ENCODE results near the gene ABLIM3. TPM values are rescaled to one million over a fixed set of nuclear protein-coding genes. Genes with fewer than 3 reads are reported as not detected.

Gene ABLIM3
- total RNA-seq, 1 experiment from 2014 or later: 111 TPM

GRCh38 chr5:149304195-149305078, 163.1 kb downstream of the ABLIM3 start:
- H3K79me2 ChIP-seq (ENCODE audit: low read depth): no peaks in the 10 kb centered on the region
- no peaks in the 10 kb centered on the region for H4K20me1 ChIP-seq (ENCODE audit: insufficient read depth)
- ChIA-PET POLR2A (ENCODE audit: unreplicated experiment) (no interaction called here), CTCF (no interaction called here)
- intact Hi-C loops (cut with micrococcal nuclease; ENCODE audit: unreplicated experiment): no loop called here
- no peak overlapping the region for H2AFZ ChIP-seq
- H3K27ac ChIP-seq: no peak overlapping the region
- H3K36me3 ChIP-seq (ENCODE audit: low read depth): peaks cover 4% of the 10 kb centered on the region; the same call in 1 of the 2 replicates
- H3K4me2 ChIP-seq: no peak overlapping the region
- H3K4me3 ChIP-seq: no peak overlapping the region
- H3K27me3 ChIP-seq (ENCODE audit: insufficient read depth, low read depth): no peaks in the 10 kb centered on the region
- H3K9me3 ChIP-seq (ENCODE audit: insufficient read depth, low read depth): no peaks in the 10 kb centered on the region
- BruUV-seq (replicated peaks): no TSS peak
- H3K9me2 ChIP-seq (ENCODE audit: insufficient read depth): no peaks in the 10 kb centered on the region
- H3F3A ChIP-seq (ENCODE audit: insufficient read depth, low read depth): no peaks in the 10 kb centered on the region
- TF ChIP-seq EZH2 (IDR thresholded peaks at IDR 0.05; ENCODE audit: low read depth): no peak
- no peak for DNase-seq
- no peaks in the 10 kb centered on the region for H3K4me1 ChIP-seq (replicated peaks; ENCODE audit: insufficient read depth)

DNA sequence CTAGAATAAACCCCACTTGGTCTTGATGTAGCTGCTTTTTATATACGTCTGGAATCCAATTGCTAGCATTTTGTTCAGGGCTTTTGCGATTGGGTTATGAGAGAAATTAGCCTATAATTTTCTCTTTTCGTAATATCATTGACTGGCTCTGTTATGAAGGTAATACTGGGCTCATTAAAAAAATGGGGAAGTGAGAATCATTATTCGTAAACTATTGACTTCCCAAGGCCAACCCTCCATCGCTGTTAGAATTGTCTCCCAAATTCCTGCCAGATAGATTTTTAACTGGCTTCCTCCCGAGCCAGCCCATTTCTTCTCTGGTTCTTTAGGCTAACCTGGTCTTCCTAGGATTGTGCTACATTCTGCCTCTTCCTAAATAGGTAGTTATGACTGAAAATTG, 168.1 kb downstream of the ABLIM3 start:
- POLR2A ChIA-PET (ENCODE audit: unreplicated experiment): interaction anchor here (0.7 kb wide), 1 partner anchor 863 kb away, joined by 6 read pairs; no protein-coding TSS in a partner anchor
- no peaks in the 10 kb centered on the region for H3K4me1 ChIP-seq (replicated peaks; ENCODE audit: insufficient read depth)

More for the DNA sequence above, 168.1 kb downstream of the ABLIM3 start:
- no peak overlapping the region for H2AFZ ChIP-seq
- H3K4me2 ChIP-seq: no peak overlapping the region
- DNase-seq: no peak
- no peak for TF ChIP-seq EZH2 (IDR thresholded peaks at IDR 0.05; ENCODE audit: low read depth)
- TF ChIP-seq, protein P1, sequence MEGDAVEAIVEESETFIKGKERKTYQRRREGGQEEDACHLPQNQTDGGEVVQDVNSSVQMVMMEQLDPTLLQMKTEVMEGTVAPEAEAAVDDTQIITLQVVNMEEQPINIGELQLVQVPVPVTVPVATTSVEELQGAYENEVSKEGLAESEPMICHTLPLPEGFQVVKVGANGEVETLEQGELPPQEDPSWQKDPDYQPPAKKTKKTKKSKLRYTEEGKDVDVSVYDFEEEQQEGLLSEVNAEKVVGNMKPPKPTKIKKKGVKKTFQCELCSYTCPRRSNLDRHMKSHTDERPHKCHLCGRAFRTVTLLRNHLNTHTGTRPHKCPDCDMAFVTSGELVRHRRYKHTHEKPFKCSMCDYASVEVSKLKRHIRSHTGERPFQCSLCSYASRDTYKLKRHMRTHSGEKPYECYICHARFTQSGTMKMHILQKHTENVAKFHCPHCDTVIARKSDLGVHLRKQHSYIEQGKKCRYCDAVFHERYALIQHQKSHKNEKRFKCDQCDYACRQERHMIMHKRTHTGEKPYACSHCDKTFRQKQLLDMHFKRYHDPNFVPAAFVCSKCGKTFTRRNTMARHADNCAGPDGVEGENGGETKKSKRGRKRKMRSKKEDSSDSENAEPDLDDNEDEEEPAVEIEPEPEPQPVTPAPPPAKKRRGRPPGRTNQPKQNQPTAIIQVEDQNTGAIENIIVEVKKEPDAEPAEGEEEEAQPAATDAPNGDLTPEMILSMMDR (conservative IDR thresholded peaks at IDR 0.05): no peak
- no peaks in the 10 kb centered on the region for H3K27me3 ChIP-seq (ENCODE audit: insufficient read depth, low read depth)
- no peak overlapping the region for H3K27ac ChIP-seq
- no peaks in the 10 kb centered on the region for H4K20me1 ChIP-seq (ENCODE audit: insufficient read depth)
- no peaks in the 10 kb centered on the region for H3K79me2 ChIP-seq (ENCODE audit: low read depth)
- H3K4me3 ChIP-seq: no peak overlapping the region
- H3F3A ChIP-seq (ENCODE audit: insufficient read depth, low read depth): 0 out of 2 replicates have a peak, but pooled peaks cover under 1% of the 10 kb centered on the region
- no peaks in the 10 kb centered on the region for H3K9me2 ChIP-seq (ENCODE audit: insufficient read depth)
- intact Hi-C loops (cut with micrococcal nuclease; ENCODE audit: unreplicated experiment): no loop called here
- no peaks in the 10 kb centered on the region for H3K9me3 ChIP-seq (ENCODE audit: insufficient read depth, low read depth)
- H3K36me3 ChIP-seq (ENCODE audit: low read depth): no peaks in the 10 kb centered on the region
- BruUV-seq (replicated peaks): no TSS peak
- CTCF ChIA-PET: interaction anchor here (0.7 kb wide), 1 partner anchor 70 kb away, joined by 7 read pairs; the partner anchor contains the start of gene IL17B

Other genes starting within 250 kb of the ABLIM3 start
- gene SH3TC2, start 78.4 kb upstream of the ABLIM3 start, total RNA-seq (2021): 32.1 and 38.8 TPM in 2 replicates
- 9.6 and 13.2 TPM in 2 replicates for gene AFAP1L1, start 130.4 kb downstream of the ABLIM3 start, total RNA-seq (2021)
- gene GRPEL2, start 204.0 kb downstream of the ABLIM3 start, total RNA-seq (2021): 32.4 and 36.9 TPM in 2 replicates
- 7.4 and 8.3 TPM in 2 replicates for gene PCYOX1L, start 216.6 kb downstream of the ABLIM3 start, total RNA-seq (2021)
- not detected in 2 replicates for gene IL17B, start 237.8 kb downstream of the ABLIM3 start, total RNA-seq (2021)